ENCODE results near the gene COX6B2.

The COX6B2 gene

GRCh38 chr19:55345818-55346724 lies 8.4 kb downstream of the COX6B2 start:
- Histone ChIP-seq H3K4me1 (ENCODE audit: insufficient read depth, low read length) (peaks cover 28% of the 10 kb centered on the region), H3K9ac (ENCODE audit: low read depth, low read length) (no peak overlapping the region)

GRCh38 chr19:55345101-55345817 lies 9.3 kb downstream of the COX6B2 start:
- WGBS: 91% methylated on average over 22 of the region's 22 CpGs

More at GRCh38 chr19:55345818-55346724, 8.4 kb downstream of the COX6B2 start:
- H3K27ac ChIP-seq (ENCODE audit: low read depth, low read length): 0 out of 2 replicates have a peak overlapping the region, but pooled peaks have one; percentile 18
- 0 out of 2 replicates have a peak, but pooled peaks cover under 1% of the 10 kb centered on the region for H3K27me3 ChIP-seq (ENCODE audit: insufficient read depth, low read length)
- peaks cover 21% of the 10 kb centered on the region for H3K36me3 ChIP-seq (ENCODE audit: insufficient read depth, low read length)
- WGBS: 93% methylated on average over 43 of the region's 43 CpGs
- H3K4me3 ChIP-seq (ENCODE audit: low read length): no peak overlapping the region
- H3K9me3 ChIP-seq (ENCODE audit: insufficient read depth, low read depth, low read length): no peaks in the 10 kb centered on the region

GRCh38 chr19:55344444-55344843 lies 10.1 kb downstream of the COX6B2 start:
- peaks cover 21% of the 10 kb centered on the region for H3K36me3 ChIP-seq (ENCODE audit: insufficient read depth, low read length)
- no peak overlapping the region for H3K9ac ChIP-seq (ENCODE audit: low read depth, low read length)
- H3K27me3 ChIP-seq (ENCODE audit: insufficient read depth, low read length): no peaks in the 10 kb centered on the region
- WGBS: 94% methylated on average over 9 of the region's 9 CpGs
- peaks cover 21% of the 10 kb centered on the region for H3K4me1 ChIP-seq (ENCODE audit: insufficient read depth, low read length)
- no peaks in the 10 kb centered on the region for H3K9me3 ChIP-seq (ENCODE audit: insufficient read depth, low read depth, low read length)
- no peak overlapping the region for H3K4me3 ChIP-seq (ENCODE audit: low read length)
- H3K27ac ChIP-seq (ENCODE audit: low read depth, low read length): no peak overlapping the region

More at GRCh38 chr19:55345101-55345817, 9.3 kb downstream of the COX6B2 start:
- Histone ChIP-seq H3K27ac (ENCODE audit: low read depth, low read length) (no peak overlapping the region), H3K27me3 (ENCODE audit: insufficient read depth, low read length) (no peaks in the 10 kb centered on the region), H3K4me3 (ENCODE audit: low read length) (no peak overlapping the region), H3K36me3 (ENCODE audit: insufficient read depth, low read length) (peaks cover 21% of the 10 kb centered on the region), H3K9me3 (ENCODE audit: insufficient read depth, low read depth, low read length) (no peaks in the 10 kb centered on the region), H3K9ac (ENCODE audit: low read depth, low read length) (no peak overlapping the region), H3K4me1 (ENCODE audit: insufficient read depth, low read length) (peaks cover 24% of the 10 kb centered on the region)

GRCh38 chr19:55341595-55342531 lies 12.7 kb downstream of the COX6B2 start:
- Histone ChIP-seq H3K4me3 (ENCODE audit: low read length) (peak overlapping the region; percentile 30), H3K4me1 (ENCODE audit: insufficient read depth, low read length) (peaks cover 12% of the 10 kb centered on the region), H3K9ac (ENCODE audit: low read depth, low read length) (no peak overlapping the region), H3K36me3 (ENCODE audit: insufficient read depth, low read length) (peaks cover 21% of the 10 kb centered on the region), H3K9me3 (ENCODE audit: insufficient read depth, low read depth, low read length) (no peaks in the 10 kb centered on the region), H3K27ac (ENCODE audit: low read depth, low read length) (0 out of 2 replicates have a peak overlapping the region, but pooled peaks have one; percentile 15), H3K27me3 (ENCODE audit: insufficient read depth, low read length) (no peaks in the 10 kb centered on the region)
- 82% methylated on average over 50 of the region's 50 CpGs for WGBS

GRCh38 chr19:55341171-55341588 lies 13.3 kb downstream of the COX6B2 start:
- peaks cover 12% of the 10 kb centered on the region for H3K4me1 ChIP-seq (ENCODE audit: insufficient read depth, low read length)
- WGBS: 4% methylated on average over 11 of the region's 15 CpGs
- peak overlapping the region; percentile 73; the same call in 1 of the 2 replicates for H3K27ac ChIP-seq (ENCODE audit: low read depth, low read length)
- H3K27me3 ChIP-seq (ENCODE audit: insufficient read depth, low read length): no peaks in the 10 kb centered on the region
- peak overlapping the region; percentile 72 for H3K4me3 ChIP-seq (ENCODE audit: low read length)
- no peaks in the 10 kb centered on the region for H3K9me3 ChIP-seq (ENCODE audit: insufficient read depth, low read depth, low read length)
- H3K9ac ChIP-seq (ENCODE audit: low read depth, low read length): no peak overlapping the region
- H3K36me3 ChIP-seq (ENCODE audit: insufficient read depth, low read length): peaks cover 21% of the 10 kb centered on the region

GRCh38 chr19:55340784-55341147 lies 13.8 kb downstream of the COX6B2 start:
- Histone ChIP-seq H3K4me1 (ENCODE audit: insufficient read depth, low read length) (peaks cover 12% of the 10 kb centered on the region), H3K9ac (ENCODE audit: low read depth, low read length) (peak overlapping the region; percentile 63), H3K27me3 (ENCODE audit: insufficient read depth, low read length) (no peaks in the 10 kb centered on the region), H3K27ac (ENCODE audit: low read depth, low read length) (peak overlapping the region; percentile 73; the same call in 1 of the 2 replicates), H3K9me3 (ENCODE audit: insufficient read depth, low read depth, low read length) (no peaks in the 10 kb centered on the region), H3K36me3 (ENCODE audit: insufficient read depth, low read length) (peaks cover 21% of the 10 kb centered on the region), H3K4me3 (ENCODE audit: low read length) (peak overlapping the region; percentile 72)
- under 1% methylated on average over 22 of the region's 24 CpGs for WGBS

GRCh38 chr19:55339889-55340783 lies 14.4 kb downstream of the COX6B2 start:
- Histone ChIP-seq H3K9me3 (ENCODE audit: insufficient read depth, low read depth, low read length) (no peaks in the 10 kb centered on the region), H3K9ac (ENCODE audit: low read depth, low read length) (peak overlapping the region; percentile 63), H3K27ac (ENCODE audit: low read depth, low read length) (peak overlapping the region; percentile 73; the same call in 1 of the 2 replicates), H3K4me3 (ENCODE audit: low read length) (peak overlapping the region; percentile 72), H3K36me3 (ENCODE audit: insufficient read depth, low read length) (peaks cover 21% of the 10 kb centered on the region), H3K4me1 (ENCODE audit: insufficient read depth, low read length) (peaks cover 12% of the 10 kb centered on the region), H3K27me3 (ENCODE audit: insufficient read depth, low read length) (no peaks in the 10 kb centered on the region)
- WGBS: 3% methylated on average over 44 of the region's 44 CpGs

GRCh38 chr19:55339105-55339888 lies 15.2 kb downstream of the COX6B2 start, which contains the start of gene KMT5C:
Gene KMT5C (plus strand): TSS chr19:55339876. CDS start chr19:55341937, 2,061 bp downstream.
- under 1% methylated on average over 62 of the region's 63 CpGs for WGBS
- H3K27ac ChIP-seq (ENCODE audit: low read depth, low read length): peak within 1 kb of the TSS; percentile 98

GRCh38 chr19:55336101-55336500 lies 18.4 kb downstream of the COX6B2 start:
- Histone ChIP-seq H3K4me1 (ENCODE audit: insufficient read depth, low read length) (peaks cover 5% of the 10 kb centered on the region), H3K9ac (ENCODE audit: low read depth, low read length) (no peak overlapping the region), H3K9me3 (ENCODE audit: insufficient read depth, low read depth, low read length) (no peaks in the 10 kb centered on the region), H3K27me3 (ENCODE audit: insufficient read depth, low read length) (no peaks in the 10 kb centered on the region), H3K27ac (ENCODE audit: low read depth, low read length) (no peak overlapping the region), H3K4me3 (ENCODE audit: low read length) (no peak overlapping the region), H3K36me3 (ENCODE audit: insufficient read depth, low read length) (no peaks in the 10 kb centered on the region)
- WGBS: 93% methylated on average over 7 of the region's 7 CpGs

More at GRCh38 chr19:55339105-55339888, 15.2 kb downstream of the COX6B2 start, which contains the start of gene KMT5C:
- no peaks in the 10 kb centered on the region for H3K27me3 ChIP-seq (ENCODE audit: insufficient read depth, low read length)
- H3K4me1 ChIP-seq (ENCODE audit: insufficient read depth, low read length): peaks cover 12% of the 10 kb centered on the region
- no peaks in the 10 kb centered on the region for H3K9me3 ChIP-seq (ENCODE audit: insufficient read depth, low read depth, low read length)
- peaks cover 21% of the 10 kb centered on the region for H3K36me3 ChIP-seq (ENCODE audit: insufficient read depth, low read length)
- peak within 1 kb of the TSS; percentile 92 for H3K9ac ChIP-seq (ENCODE audit: low read depth, low read length)
- H3K4me3 ChIP-seq (ENCODE audit: low read length): peak within 1 kb of the TSS; percentile 72
